DND-41 (cell line): ENCODE data around the gene UBR3.

Experiments
- ATAC-seq: fragments of 200-7000 bp; cut with Tn5 transposase; 3 replicates; pipeline ENCODE4 v1.9.1; 2021; ENCODE audit warnings: low read depth; ENCODE audit not compliant: insufficient read depth
- DNase-seq: peaks from one replicate; pipeline ENCODE4 v3.0.0-alpha.2; 2020
- H2AFZ ChIP-seq: 2 replicates; pipeline ENCODE4 v1.6.0; 2012; ENCODE audit warnings: low read depth, low read length
- H3K27ac ChIP-seq: 2 replicates; pipeline ENCODE4 v1.5.1; 2012; ENCODE audit warnings: low read length, inconsistent platforms
- H3K27me3 ChIP-seq: fragments of 200-600 bp; sonication (generic); 2 replicates; pipeline ENCODE4 v1.6.0; 2012; ENCODE audit warnings: low read length, mild to moderate bottlenecking, inconsistent platforms; ENCODE audit not compliant: insufficient read depth, poor library complexity
- H3K36me3 ChIP-seq: 2 replicates; pipeline ENCODE4 v1.5.1; 2012; ENCODE audit warnings: low read length, inconsistent platforms; ENCODE audit not compliant: insufficient read depth
- H3K4me1 ChIP-seq: 2 replicates; pipeline ENCODE4 v1.5.1; 2012; ENCODE audit warnings: mild to moderate bottlenecking, low read length; ENCODE audit not compliant: insufficient read depth
- H3K4me2 ChIP-seq: 2 replicates; pipeline ENCODE4 v1.6.0; 2012; ENCODE audit warnings: mild to moderate bottlenecking, moderate library complexity, low read length, inconsistent platforms; ENCODE audit not compliant: insufficient read depth
- H3K4me3 ChIP-seq, 2 experiments: fragments of 200-600 bp in 1 of 2; shearing (Covaris generic) in 1 of 2; 2 replicates each; pipeline ENCODE4 v1.5.1; 2012 to 2016; ENCODE audit warnings: inconsistent platforms in 2 of 2, low read length in 2 of 2, mild to moderate bottlenecking in 2 of 2, low read depth in 1 of 2, moderate library complexity in 1 of 2
- H3K79me2 ChIP-seq: 2 replicates; pipeline ENCODE4 v1.6.0; 2012; ENCODE audit warnings: low read length, inconsistent platforms; ENCODE audit not compliant: insufficient read depth
- H3K9ac ChIP-seq: 2 replicates; pipeline ENCODE4 v1.6.0; 2012; ENCODE audit warnings: low read depth, mild to moderate bottlenecking, inconsistent platforms, low read length, moderate library complexity
- H3K9me3 ChIP-seq: 2 replicates; pipeline ENCODE4 v1.5.1; 2012; ENCODE audit warnings: low read length, moderate library complexity, mild to moderate bottlenecking, inconsistent platforms; ENCODE audit not compliant: insufficient read depth, severe bottlenecking
- H4K20me1 ChIP-seq: 2 replicates; pipeline ENCODE4 v1.6.0; 2012; ENCODE audit warnings: low read length; ENCODE audit not compliant: insufficient read depth
- EZH2 ChIP-seq: IDR thresholded peaks from 3 replicates; pipeline ENCODE4 v1.6.1; 2012; ENCODE audit warnings: borderline replicate concordance, low read depth, mild to moderate bottlenecking, moderate library complexity, low read length, inconsistent platforms; ENCODE audit not compliant: severe bottlenecking
- TF ChIP-seq, protein P1 (sequence below): IDR thresholded peaks from 2 replicates; pipeline ENCODE4 v1.5.1; 2012; ENCODE audit warnings: borderline replicate concordance, low read length, moderate library complexity, mild to moderate bottlenecking; ENCODE audit not compliant: poor library complexity, severe bottlenecking; ENCODE audit errors: extremely low read depth

UBR3 gene

DNA sequence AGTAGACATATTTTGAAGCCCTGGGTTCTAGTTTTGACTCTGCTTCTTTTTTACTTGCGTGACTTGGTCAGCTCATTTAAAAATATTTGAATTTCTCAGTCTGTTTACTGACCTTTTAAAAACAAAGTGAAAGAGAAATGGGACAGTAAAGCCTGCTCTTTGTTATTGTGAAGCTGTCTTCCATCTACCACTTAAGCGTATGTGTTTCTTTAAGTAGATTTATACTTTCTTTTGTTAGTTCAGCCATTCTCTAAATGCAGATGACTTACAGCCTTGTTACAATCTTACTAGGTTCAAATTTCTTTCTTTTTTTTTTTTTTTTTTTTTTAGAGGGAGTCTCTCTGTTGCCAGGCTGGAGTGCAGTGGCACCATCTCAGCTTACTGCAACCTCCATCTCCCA is 79.5 kb downstream of the UBR3 start:
- Histone ChIP-seq H3K4me2 (no peak overlapping the region), H3K4me3 (no peak overlapping the region), H3K27ac (no peak overlapping the region), H3K36me3 (peaks cover 12% of the 10 kb centered on the region; the same call in 1 of the 2 replicates), H3K4me1 (no peaks in the 10 kb centered on the region), H3K9ac (no peak overlapping the region), H4K20me1 (no peaks in the 10 kb centered on the region), H3K27me3 (no peaks in the 10 kb centered on the region), H3K79me2 (no peaks in the 10 kb centered on the region), H2AFZ (no peak overlapping the region), H3K9me3 (no peaks in the 10 kb centered on the region)
- no peak for DNase-seq
- ATAC-seq: no peak
- TF ChIP-seq EZH2: no peak
- TF ChIP-seq, protein P1, sequence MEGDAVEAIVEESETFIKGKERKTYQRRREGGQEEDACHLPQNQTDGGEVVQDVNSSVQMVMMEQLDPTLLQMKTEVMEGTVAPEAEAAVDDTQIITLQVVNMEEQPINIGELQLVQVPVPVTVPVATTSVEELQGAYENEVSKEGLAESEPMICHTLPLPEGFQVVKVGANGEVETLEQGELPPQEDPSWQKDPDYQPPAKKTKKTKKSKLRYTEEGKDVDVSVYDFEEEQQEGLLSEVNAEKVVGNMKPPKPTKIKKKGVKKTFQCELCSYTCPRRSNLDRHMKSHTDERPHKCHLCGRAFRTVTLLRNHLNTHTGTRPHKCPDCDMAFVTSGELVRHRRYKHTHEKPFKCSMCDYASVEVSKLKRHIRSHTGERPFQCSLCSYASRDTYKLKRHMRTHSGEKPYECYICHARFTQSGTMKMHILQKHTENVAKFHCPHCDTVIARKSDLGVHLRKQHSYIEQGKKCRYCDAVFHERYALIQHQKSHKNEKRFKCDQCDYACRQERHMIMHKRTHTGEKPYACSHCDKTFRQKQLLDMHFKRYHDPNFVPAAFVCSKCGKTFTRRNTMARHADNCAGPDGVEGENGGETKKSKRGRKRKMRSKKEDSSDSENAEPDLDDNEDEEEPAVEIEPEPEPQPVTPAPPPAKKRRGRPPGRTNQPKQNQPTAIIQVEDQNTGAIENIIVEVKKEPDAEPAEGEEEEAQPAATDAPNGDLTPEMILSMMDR: no peak

DNA sequence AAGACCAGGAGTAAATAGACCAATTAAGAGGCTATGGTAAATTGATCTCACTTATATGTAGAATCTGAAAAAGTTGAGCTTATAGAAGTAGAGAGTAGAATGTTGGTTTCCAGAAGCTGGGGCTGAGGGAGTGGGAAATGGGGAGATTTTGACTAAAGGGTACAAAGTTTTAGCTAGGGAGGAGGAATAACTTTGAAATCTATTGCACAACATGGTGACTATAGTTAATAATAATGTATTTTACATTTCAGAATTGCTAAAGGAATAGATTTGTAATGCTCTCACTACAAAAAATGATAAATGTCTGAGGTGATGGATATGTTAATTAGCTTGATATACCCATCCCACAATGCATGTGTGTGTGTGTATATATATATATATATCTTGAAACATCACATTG is 82.1 kb downstream of the UBR3 start:
- no peaks in the 10 kb centered on the region for H3K4me1 ChIP-seq
- no peaks in the 10 kb centered on the region for H3K79me2 ChIP-seq
- ATAC-seq: no peak
- H3K27ac ChIP-seq: no peak overlapping the region
- peaks cover 7% of the 10 kb centered on the region; the same call in 1 of the 2 replicates for H3K36me3 ChIP-seq
- no peaks in the 10 kb centered on the region for H3K27me3 ChIP-seq
- H3K4me2 ChIP-seq: no peak overlapping the region
- DNase-seq: no peak
- no peaks in the 10 kb centered on the region for H4K20me1 ChIP-seq
- TF ChIP-seq, protein P1: no peak
- TF ChIP-seq EZH2: no peak
- H2AFZ ChIP-seq: no peak overlapping the region
- no peaks in the 10 kb centered on the region for H3K9me3 ChIP-seq
- no peak overlapping the region for H3K9ac ChIP-seq
- no peak overlapping the region for H3K4me3 ChIP-seq

DNA sequence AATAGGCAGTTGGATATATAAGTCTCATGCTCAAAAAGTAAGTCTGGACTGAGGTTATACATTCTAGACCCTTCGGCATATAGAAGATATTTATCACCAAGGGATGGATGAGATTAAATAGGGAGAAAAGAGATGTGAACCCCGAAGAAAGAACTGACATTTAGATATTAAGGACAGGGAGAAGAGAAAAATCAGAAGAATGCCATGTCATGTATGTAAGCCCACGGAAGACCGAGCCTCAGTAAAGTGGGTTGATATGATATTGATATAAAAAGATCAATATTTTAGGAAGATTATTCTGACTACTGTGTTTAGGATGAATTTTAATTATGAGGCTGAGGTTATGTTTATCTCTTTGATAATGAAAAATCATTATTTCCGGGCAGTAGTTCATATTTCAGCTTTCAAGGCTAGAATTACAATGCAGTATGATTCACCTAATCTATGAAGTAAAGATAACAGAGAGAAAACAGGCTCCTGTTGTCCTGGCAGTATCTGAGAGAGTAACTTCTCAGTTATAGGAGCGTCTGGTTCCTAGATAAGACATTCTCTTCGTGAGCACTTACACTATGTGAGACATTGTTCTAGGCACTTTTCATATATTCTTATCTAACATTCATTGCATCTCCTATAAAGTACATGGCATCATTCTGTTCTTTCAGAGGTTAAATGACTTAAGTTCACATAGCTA is 83.0 kb downstream of the UBR3 start:
- H3K9ac ChIP-seq: no peak overlapping the region
- DNase-seq (no peak), ATAC-seq (no peak)
- no peak overlapping the region for H3K27ac ChIP-seq
- no peak overlapping the region for H2AFZ ChIP-seq
- TF ChIP-seq, protein P1: no peak
- TF ChIP-seq EZH2: no peak
- no peak overlapping the region for H3K4me2 ChIP-seq
- H3K79me2 ChIP-seq: no peaks in the 10 kb centered on the region
- H3K4me3 ChIP-seq: no peak overlapping the region
- no peaks in the 10 kb centered on the region for H3K4me1 ChIP-seq
- H3K9me3 ChIP-seq: no peaks in the 10 kb centered on the region
- H4K20me1 ChIP-seq: no peaks in the 10 kb centered on the region
- peaks cover 12% of the 10 kb centered on the region; the same call in 1 of the 2 replicates for H3K36me3 ChIP-seq
- no peaks in the 10 kb centered on the region for H3K27me3 ChIP-seq
